Right lobe of liver (tissue), 4 donors: ENCODE data around the gene RAB36.

Experiments used
- CTCF ChIP-seq, 4 donors: fragments of 200-600 bp in 3 of 4; fragments of 450-650 bp in 1 of 4; IDR thresholded peaks; one replicate each; pipeline versions ENCODE4 v1.5.1 to v1.8.0; 2016 to 2022; ENCODE audit warnings: antibody characterized with exemption in 4 of 4, mild to moderate bottlenecking in 2 of 4
- POLR2A ChIP-seq: fragments of 450-650 bp; IDR thresholded peaks from one replicate; pipeline ENCODE4 v1.6.1; 2017; ENCODE audit warnings: antibody characterized with exemption, mild to moderate bottlenecking
- donor health status: DM: no; HTN: no; CAD: no.
- donor health status: DM: no; HTN: no; CAD: no.
- donor health status: DM: no; HTN: yes; CAD: no.

GRCh38 chr22:23193882-23194281 lies 48.6 kb downstream of the RAB36 start:
- TF ChIP-seq CTCF (IDR thresholded peaks at IDR 0.05) (no peak), POLR2A (no peak)
